Measurements from ENCODE around the gene TARDBP. TPM values are rescaled to one million over a fixed set of nuclear protein-coding genes. Genes with fewer than 3 reads are reported as not detected.
A peak's percentile ranks its signal among the peaks of the same experiment; 100 is the strongest.
"Not testable (repeated sequence)": the region's sequence is repeated elsewhere in the genome, so short reads cannot be mapped to it uniquely, and the experiment has no call there.

TARDBP gene
- total and polyA plus RNA-seq, 12 donors, result 66.0 to 138 (median 102) TPM

DNA sequence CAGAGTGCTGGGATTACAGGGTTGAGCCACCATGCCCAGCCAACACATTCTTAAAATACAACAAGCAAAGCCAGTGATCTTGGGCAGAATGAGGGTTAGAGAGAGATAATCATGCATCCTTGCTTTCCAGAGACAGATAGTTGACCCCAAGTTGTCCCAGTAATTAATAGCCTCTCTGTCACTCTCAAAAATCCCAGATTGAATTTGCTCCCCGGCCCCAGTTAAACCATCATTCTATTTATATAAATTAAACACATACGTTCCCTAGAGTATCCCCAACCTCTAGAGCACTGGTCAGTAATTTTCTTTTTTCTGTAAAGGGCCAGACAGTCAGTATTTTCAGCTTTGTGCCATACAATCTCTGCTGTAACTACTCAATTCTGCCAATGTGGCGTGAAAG lies 16.4 kb upstream of the TARDBP start:
- TF ChIP-seq, protein P1, sequence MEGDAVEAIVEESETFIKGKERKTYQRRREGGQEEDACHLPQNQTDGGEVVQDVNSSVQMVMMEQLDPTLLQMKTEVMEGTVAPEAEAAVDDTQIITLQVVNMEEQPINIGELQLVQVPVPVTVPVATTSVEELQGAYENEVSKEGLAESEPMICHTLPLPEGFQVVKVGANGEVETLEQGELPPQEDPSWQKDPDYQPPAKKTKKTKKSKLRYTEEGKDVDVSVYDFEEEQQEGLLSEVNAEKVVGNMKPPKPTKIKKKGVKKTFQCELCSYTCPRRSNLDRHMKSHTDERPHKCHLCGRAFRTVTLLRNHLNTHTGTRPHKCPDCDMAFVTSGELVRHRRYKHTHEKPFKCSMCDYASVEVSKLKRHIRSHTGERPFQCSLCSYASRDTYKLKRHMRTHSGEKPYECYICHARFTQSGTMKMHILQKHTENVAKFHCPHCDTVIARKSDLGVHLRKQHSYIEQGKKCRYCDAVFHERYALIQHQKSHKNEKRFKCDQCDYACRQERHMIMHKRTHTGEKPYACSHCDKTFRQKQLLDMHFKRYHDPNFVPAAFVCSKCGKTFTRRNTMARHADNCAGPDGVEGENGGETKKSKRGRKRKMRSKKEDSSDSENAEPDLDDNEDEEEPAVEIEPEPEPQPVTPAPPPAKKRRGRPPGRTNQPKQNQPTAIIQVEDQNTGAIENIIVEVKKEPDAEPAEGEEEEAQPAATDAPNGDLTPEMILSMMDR (IDR thresholded peaks at IDR 0.05), result no peak
- Histone ChIP-seq H3K27ac (no peak overlapping the region), H3K9me3 (peaks cover 0 to 13% (median 0%) of the 10 kb centered on the region in 11 donors), H3K4me1 (no peaks in the 10 kb centered on the region), H3K27me3 (no peaks in the 10 kb centered on the region), H3K4me3 (no peak overlapping the region), H3K36me3 (no peaks in the 10 kb centered on the region)
- 84 to 87% methylated on average over 3 of the region's 3 CpGs for WGBS, 2 donors
- ATAC-seq, result no peak
- intact Hi-C loops (cut with DNase I), result no loop called here
- DNase-seq, result no peak

GRCh38 chr1:11000526-11000925 lies 11.9 kb upstream of the TARDBP start:
- ATAC-seq (no peak), DNase-seq (no peak)
- Histone ChIP-seq H3K9me3 (peaks cover 0 to 13% (median 0%) of the 10 kb centered on the region in 11 donors), H3K36me3 (no peaks in the 10 kb centered on the region), H3K27me3 (no peaks in the 10 kb centered on the region), H3K4me3 (no peak overlapping the region), H3K27ac (no peak overlapping the region), H3K4me1 (no peaks in the 10 kb centered on the region)
- TF ChIP-seq, protein P1 (IDR thresholded peaks at IDR 0.05), result no peak
- whole genome bisulfite sequencing, 2 donors, result 86 to 89% methylated on average over 1 of the region's 1 CpG
- intact Hi-C loops (cut with DNase I), result no loop called here

DNA sequence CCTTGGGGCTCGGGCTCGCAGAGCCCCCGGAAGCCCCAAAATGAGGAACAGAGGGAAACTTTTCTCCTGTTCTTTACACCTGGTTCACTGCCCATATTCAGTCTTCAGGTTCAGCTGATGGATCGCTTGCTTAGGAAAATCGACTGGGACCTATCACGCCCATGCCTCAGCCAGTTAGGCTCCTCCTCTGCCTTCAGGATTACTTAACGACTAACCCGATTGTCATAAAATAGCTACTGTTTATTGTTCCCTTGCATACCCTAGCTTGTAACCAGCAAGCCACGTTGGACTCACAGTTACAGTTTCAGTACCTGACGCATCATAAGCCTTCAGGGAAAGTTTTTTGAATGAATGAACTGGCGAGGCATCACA lies 692 bp downstream of the TARDBP start:
- WGBS, 2 donors, result 2 to 4% methylated on average over 11 of the region's 11 CpGs
- Histone ChIP-seq H3K9me3 (no peaks in the 10 kb centered on the region), H3K27ac (peak overlapping the region in 9 of 10 donors; percentile 81 to 98 (median 94)), H3K4me3 (peak overlapping the region; percentile 75 to 100 (median 88)), H3K4me1 (peaks cover 4 to 49% (median 35%) of the 10 kb centered on the region in 9 donors), H3K27me3 (no peaks in the 10 kb centered on the region), H3K36me3 (peaks cover 0 to 48% (median 40%) of the 10 kb centered on the region in 9 donors)
- intact Hi-C loops (cut with DNase I), result loop anchor here in 1 of 10 donors (10.0 kb wide), 1 partner anchor 82 kb away; the partner anchor contains the start of gene EXOSC10
- no peak for DNase-seq
- TF ChIP-seq, protein P1 (IDR thresholded peaks at IDR 0.05), result no peak
- ATAC-seq, result no peak

- not testable (repeated sequence) for H3K4me3 ChIP-seq, H3K27me3 ChIP-seq, H3K9me3 ChIP-seq, ATAC-seq, H3K27ac ChIP-seq, DNase-seq
- intact Hi-C loops (cut with DNase I), result loop anchor here in 1 of 10 donors (10.0 kb wide), 1 partner anchor 75 kb away; the partner anchor contains the start of gene EXOSC10
- Histone ChIP-seq H3K4me1 (peaks cover 0 to 35% (median 21%) of the 10 kb centered on the region in 9 donors), H3K36me3 (peaks cover 6 to 100% (median 84%) of the 10 kb centered on the region in 9 donors)
- WGBS, 2 donors, result 82 to 85% methylated on average over 8 of the region's 8 CpGs
These were observed 6.9 kb downstream of the TARDBP start for GRCh38 chr1:11019358-11019757.

DNA sequence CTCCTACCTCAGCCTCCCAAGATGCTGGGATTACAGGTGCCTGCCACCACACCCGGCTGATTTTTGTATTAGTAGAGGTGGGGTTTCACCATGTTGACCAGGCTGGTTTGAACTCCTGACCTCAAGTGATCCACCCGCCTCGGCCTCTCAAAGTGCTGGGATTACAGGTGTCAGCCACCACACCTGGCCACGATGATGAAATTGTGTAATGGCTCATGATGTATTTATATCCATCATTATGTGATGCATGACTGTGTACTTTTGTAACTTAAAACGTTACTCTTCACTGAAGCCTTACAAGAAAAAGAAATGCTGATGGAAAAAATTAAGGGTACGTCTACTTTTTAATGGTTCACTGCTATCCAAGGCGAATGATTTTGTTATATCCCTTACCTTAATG lies 7.5 kb downstream of the TARDBP start:
- Histone ChIP-seq H3K4me1 (peaks cover 0 to 29% (median 16%) of the 10 kb centered on the region in 9 donors), H3K27ac (no peak overlapping the region), H3K9me3 (no peaks in the 10 kb centered on the region), H3K36me3 (peaks cover 6 to 100% (median 84%) of the 10 kb centered on the region in 9 donors), H3K27me3 (no peaks in the 10 kb centered on the region), H3K4me3 (no peak overlapping the region)
- no peak for ATAC-seq
- 91 to 93% methylated on average over 7 of the region's 7 CpGs for WGBS, 2 donors
- no peak for DNase-seq
- intact Hi-C loops (cut with DNase I), result loop anchor here in 2 of 10 donors (10.0 kb wide), 1 partner anchor 75 kb away; the partner anchor contains the start of gene EXOSC10 (in 2 of the 2)
- TF ChIP-seq, protein P1 (IDR thresholded peaks at IDR 0.05), result no peak
